Activated naive CD4-positive, alpha-beta T cell treated with anti-CD3 and anti-CD28 coated beads, Interleukin-2, amount 50 U/mL, for 16 hours (primary cell): ENCODE measurements around the gene GRIK3.
"Not testable (repeated sequence)": the region's sequence is repeated elsewhere in the genome, so short reads cannot be mapped to it uniquely, and the experiment has no call there.

Source experiments
- DNase-seq: peaks from one replicate; pipeline ENCODE4 v3.0.0-alpha.2; 2020

GRIK3 gene

GRCh38 chr1:37034121-37035013 is at the start of gene GRIK3:
GRIK3 (minus strand) TSS chr1:37034515; CDS start chr1:37034108, 407 bp downstream.
- DNase-seq, result no peak

- DNase-seq, result no peak
Measured at GRCh38 chr1:37084013-37084412, 49.7 kb upstream of the GRIK3 start.

GRCh38 chr1:37083603-37084002 is 49.3 kb upstream of the GRIK3 start:
- no peak for DNase-seq

GRCh38 chr1:37080296-37080986 is 46.1 kb upstream of the GRIK3 start:
- not testable (repeated sequence) for DNase-seq

GRCh38 chr1:37078866-37079265 is 44.6 kb upstream of the GRIK3 start:
- no peak for DNase-seq

- no peak for DNase-seq
Measured at GRCh38 chr1:37076168-37076567, 41.9 kb upstream of the GRIK3 start.

- no peak for DNase-seq
Measured at GRCh38 chr1:37073854-37074379, 39.6 kb upstream of the GRIK3 start.

- no peak for DNase-seq
Measured at GRCh38 chr1:37073152-37073853, 39.0 kb upstream of the GRIK3 start.

- DNase-seq, result no peak
Measured at GRCh38 chr1:37071829-37072228, 37.5 kb upstream of the GRIK3 start.

- DNase-seq, result no peak
Measured at GRCh38 chr1:37070126-37070525, 35.8 kb upstream of the GRIK3 start.

- no peak for DNase-seq
Measured at GRCh38 chr1:37069406-37069805, 35.1 kb upstream of the GRIK3 start.

GRCh38 chr1:37068897-37069296 is 34.6 kb upstream of the GRIK3 start:
- no peak for DNase-seq

- DNase-seq, result no peak
Measured at GRCh38 chr1:37068260-37068659, 33.9 kb upstream of the GRIK3 start.

GRCh38 chr1:37064039-37064438 is 29.7 kb upstream of the GRIK3 start:
- no peak for DNase-seq

GRCh38 chr1:37059346-37059745 is 25.0 kb upstream of the GRIK3 start:
- no peak for DNase-seq

GRCh38 chr1:37058424-37058988 is 24.2 kb upstream of the GRIK3 start:
- DNase-seq, result no peak

GRCh38 chr1:37056325-37056724 is 22.0 kb upstream of the GRIK3 start:
- no peak for DNase-seq

- no peak for DNase-seq
Measured at GRCh38 chr1:37055631-37056030, 21.3 kb upstream of the GRIK3 start.

GRCh38 chr1:37053173-37053572 is 18.9 kb upstream of the GRIK3 start:
- no peak for DNase-seq

- no peak for DNase-seq
Measured at GRCh38 chr1:37052120-37052519, 17.8 kb upstream of the GRIK3 start.

- no peak for DNase-seq
Measured at GRCh38 chr1:37051346-37051745, 17.0 kb upstream of the GRIK3 start.

GRCh38 chr1:37047542-37047941 is 13.2 kb upstream of the GRIK3 start:
- no peak for DNase-seq

- DNase-seq, result no peak
Measured at GRCh38 chr1:37043101-37043500, 8.8 kb upstream of the GRIK3 start.
